ENCODE measurements around the gene TSPOAP1. TPM values are rescaled to one million over a fixed set of nuclear protein-coding genes. Genes with fewer than 3 reads are reported as not detected.

TSPOAP1 gene
- total RNA-seq, 1 donor = 0.86 TPM

GRCh38 chr17:58269557-58270291, 58.9 kb downstream of the TSPOAP1 start:
- no peak for DNase-seq (ENCODE audit: low read depth)
- H3K4me3 ChIP-seq (ENCODE audit: low read depth, low read length) = no peak overlapping the region
- TF ChIP-seq CTCF (IDR thresholded peaks at IDR 0.05; ENCODE audit: insufficient read depth, low read depth, low read length) = no peak

- H3K4me3 ChIP-seq (ENCODE audit: low read depth, low read length) = no peak overlapping the region
- TF ChIP-seq CTCF (IDR thresholded peaks at IDR 0.05; ENCODE audit: insufficient read depth, low read depth, low read length) = no peak
- no peak for DNase-seq (ENCODE audit: low read depth)
These were observed 59.6 kb downstream of the TSPOAP1 start for GRCh38 chr17:58268774-58269556.

GRCh38 chr17:58268326-58268725, 60.3 kb downstream of the TSPOAP1 start:
- H3K4me3 ChIP-seq (ENCODE audit: low read depth, low read length) = no peak overlapping the region
- no peak for DNase-seq (ENCODE audit: low read depth)
- no peak for TF ChIP-seq CTCF (IDR thresholded peaks at IDR 0.05; ENCODE audit: insufficient read depth, low read depth, low read length)

- no peak overlapping the region for H3K4me3 ChIP-seq (ENCODE audit: low read depth, low read length)
- no peak for DNase-seq (ENCODE audit: low read depth)
- TF ChIP-seq CTCF (IDR thresholded peaks at IDR 0.05; ENCODE audit: insufficient read depth, low read depth, low read length) = no peak
These were observed 61.0 kb downstream of the TSPOAP1 start for GRCh38 chr17:58267347-58268324.

GRCh38 chr17:58265902-58266875, 62.4 kb downstream of the TSPOAP1 start:
- no peak for TF ChIP-seq CTCF (IDR thresholded peaks at IDR 0.05; ENCODE audit: insufficient read depth, low read depth, low read length)
- no peak overlapping the region for H3K4me3 ChIP-seq (ENCODE audit: low read depth, low read length)
- no peak for DNase-seq (ENCODE audit: low read depth)
